Activated T-helper 1 cell treated with anti-CD3 and anti-CD28 coated beads, Interleukin-12 subunit alpha, Interleukin-12 subunit beta, Interleukin-2, Interleukin-4 antibody, amounts not matched to agents 30 ng/mL and 10 ng/mL and 1 ng/mL, durations not matched to agents 14 hours and 24 hours and 36 hours (primary cell): ENCODE measurements around the gene SYNC. TPM values are rescaled to one million over a fixed set of nuclear protein-coding genes. Genes with fewer than 3 reads are reported as not detected.
"Not testable (repeated sequence)": the region's sequence is repeated elsewhere in the genome, so short reads cannot be mapped to it uniquely, and the experiment has no call there.

ENCODE experiments used
- DNase-seq: peaks from one replicate; pipeline ENCODE4 v3.0.0; 2021; ENCODE audit warnings: low spot score
- H3K27ac Mint-ChIP-seq: one replicate; pipeline ENCODE4 v1.8.0; 2021; ENCODE audit warnings: mild to moderate bottlenecking, mixed read lengths
- H3K27me3 Mint-ChIP-seq: one replicate; pipeline ENCODE4 v1.8.0; 2022; ENCODE audit warnings: mild to moderate bottlenecking, moderate library complexity, mixed read lengths; ENCODE audit not compliant: insufficient read depth
- H3K36me3 Mint-ChIP-seq: one replicate; pipeline ENCODE4 v1.8.0; 2021; ENCODE audit warnings: low read depth, mixed read lengths
- H3K4me1 Mint-ChIP-seq: one replicate; pipeline ENCODE4 v1.8.0; 2021; ENCODE audit warnings: low read depth, mixed read lengths
- H3K4me3 Mint-ChIP-seq: one replicate; pipeline ENCODE4 v1.8.0; 2021; ENCODE audit warnings: mild to moderate bottlenecking, moderate library complexity, mixed read lengths
- H3K9me3 Mint-ChIP-seq: one replicate; pipeline ENCODE4 v1.8.0; 2021; ENCODE audit warnings: mixed read lengths
- intact Hi-C: fragments of 100-400 bp; cut with micrococcal nuclease; formaldehyde crosslinking; loops from one replicate; pipeline ENCODE4 v1.15.1; 2024
- total RNA-seq: library from RNA; stranded (reverse); gene quantifications from 2 replicates; pipeline ENCODE4 v1.2.3, GENCODE V29; 2022

Gene SYNC
- total RNA-seq, 1 donor from 2014 or later, result not detected

- no peak overlapping the region for H3K4me3 Mint-ChIP-seq
- H3K9me3 Mint-ChIP-seq, result no peaks in the 10 kb centered on the region
- H3K27me3 Mint-ChIP-seq, result no peaks in the 10 kb centered on the region
- peaks cover 12% of the 10 kb centered on the region for H3K36me3 Mint-ChIP-seq
- no peak overlapping the region for H3K27ac Mint-ChIP-seq
- H3K4me1 Mint-ChIP-seq, result peaks cover 9% of the 10 kb centered on the region
- DNase-seq, result no peak
- intact Hi-C loops, result no loop called here
Measured at GRCh38 chr1:32639489-32640075, 63.0 kb downstream of the SYNC start.

GRCh38 chr1:32636914-32637645 lies 65.5 kb downstream of the SYNC start:
- intact Hi-C loops, result no loop called here
- Mint-ChIP-seq H3K9me3 (no peaks in the 10 kb centered on the region), H3K27me3 (no peaks in the 10 kb centered on the region), H3K36me3 (peaks cover 16% of the 10 kb centered on the region), H3K4me1 (peaks cover 9% of the 10 kb centered on the region), H3K4me3 (no peak overlapping the region), H3K27ac (peak overlapping the region; percentile 24)
- no peak for DNase-seq

- no peak for DNase-seq
- Mint-ChIP-seq H3K27ac (no peak overlapping the region), H3K36me3 (peaks cover 16% of the 10 kb centered on the region), H3K4me3 (no peak overlapping the region), H3K27me3 (no peaks in the 10 kb centered on the region), H3K9me3 (no peaks in the 10 kb centered on the region), H3K4me1 (peaks cover 9% of the 10 kb centered on the region)
- intact Hi-C loops, result no loop called here
Measured at GRCh38 chr1:32635508-32636277, 66.9 kb downstream of the SYNC start.

- no peak overlapping the region for H3K4me3 Mint-ChIP-seq
- intact Hi-C loops, result no loop called here
- peaks cover 22% of the 10 kb centered on the region for H3K36me3 Mint-ChIP-seq
- H3K9me3 Mint-ChIP-seq, result no peaks in the 10 kb centered on the region
- peaks cover 9% of the 10 kb centered on the region for H3K4me1 Mint-ChIP-seq
- H3K27me3 Mint-ChIP-seq, result no peaks in the 10 kb centered on the region
- H3K27ac Mint-ChIP-seq, result no peak overlapping the region
- no peak for DNase-seq
Measured at GRCh38 chr1:32632829-32633228, 69.7 kb downstream of the SYNC start.

GRCh38 chr1:32630173-32630572 lies 72.4 kb downstream of the SYNC start:
- intact Hi-C loops, H3K9me3 Mint-ChIP-seq, H3K27ac Mint-ChIP-seq, H3K4me3 Mint-ChIP-seq, DNase-seq, H3K27me3 Mint-ChIP-seq: not testable (repeated sequence)
- peaks cover 12% of the 10 kb centered on the region for H3K4me1 Mint-ChIP-seq
- peaks cover 22% of the 10 kb centered on the region for H3K36me3 Mint-ChIP-seq

Other genes with a start within 250 kb of the SYNC start
- gene ZBTB8B, start 237.7 kb downstream of the SYNC start, total RNA-seq, result not detected in 2 replicates
- 0.17 and 0.41 TPM in 2 replicates for gene ZBTB8A, start 163.3 kb downstream of the SYNC start, total RNA-seq
- 49.7 and 53.3 TPM in 2 replicates for gene ZBTB8OS, start 52.2 kb downstream of the SYNC start, total RNA-seq
- gene RBBP4, start 51.6 kb downstream of the SYNC start, total RNA-seq, result 315 TPM in 2 replicates
- 205 and 225 TPM in 2 replicates for gene YARS1, start 114.6 kb upstream of the SYNC start, total RNA-seq
- gene S100PBP, start 114.9 kb upstream of the SYNC start, total RNA-seq, result 48.8 and 55.8 TPM in 2 replicates
- gene FNDC5, start 168.1 kb upstream of the SYNC start, total RNA-seq, result not detected in 2 replicates
- gene HPCA, start 183.7 kb upstream of the SYNC start, total RNA-seq, result 0.20 TPM in 1 of 2 replicates, not detected in the other
- 0.78 and 1.0 TPM in 2 replicates for gene TMEM54, start 198.6 kb upstream of the SYNC start, total RNA-seq